DND-41 (cell line): Measurements from ENCODE around the gene ITSN1.
A peak's percentile ranks its signal among the peaks of the same experiment; 100 is the strongest.

Experiments
- ATAC-seq: fragments of 200-7000 bp; cut with Tn5 transposase; 3 replicates; pipeline ENCODE4 v1.9.1; 2021; ENCODE audit warnings: low read depth; ENCODE audit not compliant: insufficient read depth
- DNase-seq: peaks from one replicate; pipeline ENCODE4 v3.0.0-alpha.2; 2020
- H2AFZ ChIP-seq: 2 replicates; pipeline ENCODE4 v1.6.0; 2012; ENCODE audit warnings: low read depth, low read length
- H3K27ac ChIP-seq: 2 replicates; pipeline ENCODE4 v1.5.1; 2012; ENCODE audit warnings: low read length, inconsistent platforms
- H3K27me3 ChIP-seq: fragments of 200-600 bp; sonication (generic); 2 replicates; pipeline ENCODE4 v1.6.0; 2012; ENCODE audit warnings: low read length, mild to moderate bottlenecking, inconsistent platforms; ENCODE audit not compliant: insufficient read depth, poor library complexity
- H3K36me3 ChIP-seq: 2 replicates; pipeline ENCODE4 v1.5.1; 2012; ENCODE audit warnings: low read length, inconsistent platforms; ENCODE audit not compliant: insufficient read depth
- H3K4me1 ChIP-seq: 2 replicates; pipeline ENCODE4 v1.5.1; 2012; ENCODE audit warnings: mild to moderate bottlenecking, low read length; ENCODE audit not compliant: insufficient read depth
- H3K4me2 ChIP-seq: 2 replicates; pipeline ENCODE4 v1.6.0; 2012; ENCODE audit warnings: mild to moderate bottlenecking, moderate library complexity, low read length, inconsistent platforms; ENCODE audit not compliant: insufficient read depth
- H3K4me3 ChIP-seq, 2 experiments: fragments of 200-600 bp in 1 of 2; shearing (Covaris generic) in 1 of 2; 2 replicates each; pipeline ENCODE4 v1.5.1; 2012 to 2016; ENCODE audit warnings: inconsistent platforms in 2 of 2, low read length in 2 of 2, mild to moderate bottlenecking in 2 of 2, low read depth in 1 of 2, moderate library complexity in 1 of 2
- H3K79me2 ChIP-seq: 2 replicates; pipeline ENCODE4 v1.6.0; 2012; ENCODE audit warnings: low read length, inconsistent platforms; ENCODE audit not compliant: insufficient read depth
- H3K9ac ChIP-seq: 2 replicates; pipeline ENCODE4 v1.6.0; 2012; ENCODE audit warnings: low read depth, mild to moderate bottlenecking, inconsistent platforms, low read length, moderate library complexity
- H3K9me3 ChIP-seq: 2 replicates; pipeline ENCODE4 v1.5.1; 2012; ENCODE audit warnings: low read length, moderate library complexity, mild to moderate bottlenecking, inconsistent platforms; ENCODE audit not compliant: insufficient read depth, severe bottlenecking
- H4K20me1 ChIP-seq: 2 replicates; pipeline ENCODE4 v1.6.0; 2012; ENCODE audit warnings: low read length; ENCODE audit not compliant: insufficient read depth
- EZH2 ChIP-seq: IDR thresholded peaks from 3 replicates; pipeline ENCODE4 v1.6.1; 2012; ENCODE audit warnings: borderline replicate concordance, low read depth, mild to moderate bottlenecking, moderate library complexity, low read length, inconsistent platforms; ENCODE audit not compliant: severe bottlenecking
- TF ChIP-seq, protein P1 (sequence below): IDR thresholded peaks from 2 replicates; pipeline ENCODE4 v1.5.1; 2012; ENCODE audit warnings: borderline replicate concordance, low read length, moderate library complexity, mild to moderate bottlenecking; ENCODE audit not compliant: poor library complexity, severe bottlenecking; ENCODE audit errors: extremely low read depth

ITSN1 gene

GRCh38 chr21:33945652-33946270, 303.5 kb downstream of the ITSN1 start:
- no peak for ATAC-seq
- TF ChIP-seq, protein P1, sequence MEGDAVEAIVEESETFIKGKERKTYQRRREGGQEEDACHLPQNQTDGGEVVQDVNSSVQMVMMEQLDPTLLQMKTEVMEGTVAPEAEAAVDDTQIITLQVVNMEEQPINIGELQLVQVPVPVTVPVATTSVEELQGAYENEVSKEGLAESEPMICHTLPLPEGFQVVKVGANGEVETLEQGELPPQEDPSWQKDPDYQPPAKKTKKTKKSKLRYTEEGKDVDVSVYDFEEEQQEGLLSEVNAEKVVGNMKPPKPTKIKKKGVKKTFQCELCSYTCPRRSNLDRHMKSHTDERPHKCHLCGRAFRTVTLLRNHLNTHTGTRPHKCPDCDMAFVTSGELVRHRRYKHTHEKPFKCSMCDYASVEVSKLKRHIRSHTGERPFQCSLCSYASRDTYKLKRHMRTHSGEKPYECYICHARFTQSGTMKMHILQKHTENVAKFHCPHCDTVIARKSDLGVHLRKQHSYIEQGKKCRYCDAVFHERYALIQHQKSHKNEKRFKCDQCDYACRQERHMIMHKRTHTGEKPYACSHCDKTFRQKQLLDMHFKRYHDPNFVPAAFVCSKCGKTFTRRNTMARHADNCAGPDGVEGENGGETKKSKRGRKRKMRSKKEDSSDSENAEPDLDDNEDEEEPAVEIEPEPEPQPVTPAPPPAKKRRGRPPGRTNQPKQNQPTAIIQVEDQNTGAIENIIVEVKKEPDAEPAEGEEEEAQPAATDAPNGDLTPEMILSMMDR: no peak
- no peak overlapping the region for H3K4me2 ChIP-seq

GRCh38 chr21:33947451-33948095, 305.3 kb downstream of the ITSN1 start:
- Histone ChIP-seq H3K9ac (peak overlapping the region; percentile 69), H3K9me3 (no peaks in the 10 kb centered on the region), H3K79me2 (peaks cover 58% of the 10 kb centered on the region), H3K4me2 (peak overlapping the region; percentile 67), H3K36me3 (peaks cover 30% of the 10 kb centered on the region), H4K20me1 (no peaks in the 10 kb centered on the region), H3K27me3 (no peaks in the 10 kb centered on the region), H3K4me3 (peak overlapping the region in 1 of 2 experiments; percentile 52; a peak in 2 of 4 replicates), H2AFZ (peak overlapping the region; percentile 45), H3K27ac (peak overlapping the region; percentile 98), H3K4me1 (peaks cover 69% of the 10 kb centered on the region)
- ATAC-seq (peak; percentile 74), DNase-seq (peak; percentile 90)
- TF ChIP-seq EZH2: no peak
- TF ChIP-seq, protein P1: peak; percentile 10

More at GRCh38 chr21:33945652-33946270, 303.5 kb downstream of the ITSN1 start:
- peak overlapping the region; percentile 65 for H3K27ac ChIP-seq
- H3K36me3 ChIP-seq: peaks cover 16% of the 10 kb centered on the region
- no peak for DNase-seq
- H3K79me2 ChIP-seq: peaks cover 56% of the 10 kb centered on the region
- no peak overlapping the region for H3K4me3 ChIP-seq
- H2AFZ ChIP-seq: no peak overlapping the region
- H4K20me1 ChIP-seq: no peaks in the 10 kb centered on the region
- no peaks in the 10 kb centered on the region for H3K9me3 ChIP-seq
- peaks cover 61% of the 10 kb centered on the region for H3K4me1 ChIP-seq
- no peaks in the 10 kb centered on the region for H3K27me3 ChIP-seq
- H3K9ac ChIP-seq: no peak overlapping the region

DNA sequence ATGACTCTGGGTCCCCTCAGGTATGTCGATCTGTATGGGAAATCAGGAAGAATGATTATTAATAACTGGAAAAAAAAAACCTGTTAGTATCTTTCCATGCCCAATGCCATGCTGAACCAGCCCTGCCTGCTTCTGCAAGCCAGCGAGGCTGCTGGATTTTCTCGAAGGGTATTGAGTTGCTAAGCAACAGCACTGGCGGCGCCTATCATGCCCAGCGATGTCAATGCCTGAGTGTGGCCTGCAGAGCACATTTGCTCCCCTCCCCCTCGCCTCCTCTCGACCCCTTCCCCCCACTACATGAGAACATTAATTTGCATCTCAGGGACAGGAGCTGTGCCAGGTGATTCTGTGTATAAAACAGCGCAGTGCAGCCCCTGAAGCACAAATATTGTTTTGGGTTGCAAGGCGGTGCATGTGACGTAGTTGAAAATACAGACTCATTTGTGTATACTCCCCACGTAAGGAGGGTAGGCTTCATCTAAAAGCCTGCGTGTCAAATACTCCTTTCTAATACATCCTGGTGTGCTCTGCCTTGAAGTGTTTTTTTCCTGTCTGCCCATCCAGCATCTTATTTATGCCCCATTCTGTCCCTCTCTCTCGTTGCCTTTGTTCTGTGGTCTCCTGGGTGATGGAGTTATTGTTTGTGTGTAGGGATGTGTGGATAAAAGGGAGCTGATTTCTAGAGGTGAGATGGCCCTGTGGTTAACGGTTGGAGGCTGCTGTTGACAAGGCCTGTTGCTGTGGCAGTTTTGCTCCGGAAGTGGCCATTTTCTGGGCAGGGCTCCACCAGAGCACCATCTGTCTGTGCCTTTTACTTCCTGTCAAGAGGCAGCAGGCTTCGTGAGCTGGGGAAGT, 306.0 kb downstream of the ITSN1 start:
- no peaks in the 10 kb centered on the region for H4K20me1 ChIP-seq
- H3K79me2 ChIP-seq: peaks cover 55% of the 10 kb centered on the region
- TF ChIP-seq, protein P1: no peak
- TF ChIP-seq EZH2: no peak
- DNase-seq (peak; percentile 96), ATAC-seq (peak; percentile 77)
- H3K4me3 ChIP-seq: peak overlapping the region in 1 of 2 experiments; percentile 52; a peak in 2 of 4 replicates
- peak overlapping the region; percentile 69 for H3K9ac ChIP-seq
- H3K36me3 ChIP-seq: peaks cover 32% of the 10 kb centered on the region
- H3K27me3 ChIP-seq: no peaks in the 10 kb centered on the region
- peak overlapping the region; percentile 98 for H3K27ac ChIP-seq
- H2AFZ ChIP-seq: peak overlapping the region; percentile 45
- H3K4me1 ChIP-seq: peaks cover 69% of the 10 kb centered on the region
- H3K9me3 ChIP-seq: no peaks in the 10 kb centered on the region
- peak overlapping the region; percentile 67 for H3K4me2 ChIP-seq
